ENCODE data around the gene LEUTX.
"Not testable (repeated sequence)": the region's sequence is repeated elsewhere in the genome, so short reads cannot be mapped to it uniquely, and the experiment has no call there.

Gene LEUTX

GRCh38 chr19:39797083-39797482, 18.4 kb downstream of the LEUTX start:
- TF ChIP-seq CTCF (IDR thresholded peaks at IDR 0.05; ENCODE audit: control insufficient read depth, extremely low read depth, insufficient read depth): no peak
- H3K4me3 ChIP-seq (ENCODE audit: low read depth, low read length): no peak overlapping the region
- no peak for DNase-seq (ENCODE audit: low read depth)

- DNase-seq (ENCODE audit: low read depth): no peak
- no peak overlapping the region for H3K4me3 ChIP-seq (ENCODE audit: low read depth, low read length)
- TF ChIP-seq CTCF (IDR thresholded peaks at IDR 0.05; ENCODE audit: control insufficient read depth, extremely low read depth, insufficient read depth): no peak
Measured at GRCh38 chr19:39802958-39803357, 24.3 kb downstream of the LEUTX start.

DNA sequence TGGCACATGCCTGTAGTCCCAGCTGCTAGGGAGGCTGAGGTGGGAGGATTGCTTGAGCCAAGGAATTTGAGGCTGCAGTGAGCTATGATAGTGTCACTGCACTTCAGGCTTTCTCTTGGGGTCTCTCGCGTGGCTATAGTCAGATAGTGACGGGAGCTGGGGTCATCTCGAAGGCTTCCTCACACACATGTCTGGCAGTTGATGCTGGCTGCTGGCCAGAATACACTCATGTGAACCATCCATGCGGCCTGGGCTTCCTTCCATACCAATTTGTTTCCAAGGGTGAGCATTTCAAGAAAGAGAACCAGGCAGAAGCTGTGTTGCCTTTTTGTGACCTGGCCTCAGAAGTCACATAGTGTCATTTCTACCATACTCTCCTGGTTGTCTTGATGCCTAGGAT, 26.4 kb downstream of the LEUTX start:
- H3K4me3 ChIP-seq (ENCODE audit: low read depth, low read length): no peak overlapping the region
- no peak for DNase-seq (ENCODE audit: low read depth)
- TF ChIP-seq CTCF (IDR thresholded peaks at IDR 0.05; ENCODE audit: control insufficient read depth, extremely low read depth, insufficient read depth): no peak

DNA sequence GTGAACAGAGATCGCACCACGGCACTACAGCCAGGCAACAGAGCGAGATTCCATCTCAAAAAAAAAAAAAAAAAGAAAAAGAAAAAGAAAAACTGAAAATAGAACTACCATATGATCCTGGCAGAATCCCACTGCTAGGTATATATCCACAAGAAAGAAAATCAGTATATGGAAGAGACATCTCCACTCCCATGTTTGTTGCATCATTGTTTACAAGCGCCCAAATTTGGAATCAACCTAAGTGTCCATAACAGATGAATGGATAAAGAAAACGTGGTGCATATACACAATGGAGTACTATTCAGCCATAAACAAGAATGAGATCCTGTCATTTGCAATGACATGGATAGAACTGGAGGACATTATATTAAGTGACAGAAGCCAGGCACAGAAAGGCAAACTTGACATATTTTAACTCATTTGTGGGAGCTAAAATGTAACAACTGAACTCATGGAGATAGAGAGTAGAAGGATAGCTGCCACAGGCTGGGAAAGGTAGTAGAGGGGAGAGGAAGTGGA, 29.3 kb downstream of the LEUTX start:
- no peak overlapping the region for H3K4me3 ChIP-seq (ENCODE audit: low read depth, low read length)
- no peak for DNase-seq (ENCODE audit: low read depth)
- no peak for TF ChIP-seq CTCF (IDR thresholded peaks at IDR 0.05; ENCODE audit: control insufficient read depth, extremely low read depth, insufficient read depth)

DNA sequence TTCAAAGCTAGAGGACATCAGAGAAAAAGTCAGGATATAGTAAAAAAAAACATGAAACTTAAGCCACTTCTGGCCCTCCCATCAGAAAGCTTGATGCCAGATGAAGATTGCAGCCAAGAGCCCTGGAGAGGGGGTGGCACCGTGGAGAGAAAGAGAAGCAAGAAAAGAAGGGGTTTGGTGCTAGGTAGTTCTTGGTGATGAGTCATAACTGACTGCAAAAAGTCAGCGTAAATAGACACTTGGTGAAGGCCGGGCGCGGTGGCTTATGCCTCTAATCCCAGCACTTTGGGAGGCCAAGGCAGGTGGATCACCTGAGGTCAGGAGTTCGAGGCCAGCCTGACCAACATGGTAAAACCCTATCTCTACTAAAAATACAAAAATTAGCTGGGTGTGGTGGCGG, 30.0 kb downstream of the LEUTX start:
- DNase-seq (ENCODE audit: low read depth): not testable (repeated sequence)

DNA sequence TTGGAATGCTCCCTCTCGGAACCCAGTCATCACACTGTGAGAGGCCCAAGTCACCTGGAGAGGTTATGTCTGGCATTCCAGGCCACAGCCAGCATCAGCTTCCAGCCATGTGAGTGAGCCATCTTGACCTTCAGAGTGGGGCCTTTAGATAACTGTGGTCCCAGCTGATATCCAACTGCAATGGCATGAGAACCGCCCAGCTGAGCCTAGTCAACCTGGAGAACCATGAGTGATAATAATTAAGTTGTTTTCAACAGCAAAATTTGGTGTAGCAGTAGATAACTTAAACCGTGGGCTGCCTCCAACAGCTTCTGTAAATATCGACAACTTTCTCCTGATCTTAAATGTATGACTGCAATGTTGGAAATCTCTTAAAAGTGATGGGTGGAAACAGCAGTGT, 30.7 kb downstream of the LEUTX start:
- DNase-seq (ENCODE audit: low read depth): no peak
- H3K4me3 ChIP-seq (ENCODE audit: low read depth, low read length): no peak overlapping the region
- TF ChIP-seq CTCF (IDR thresholded peaks at IDR 0.05; ENCODE audit: control insufficient read depth, extremely low read depth, insufficient read depth): no peak

More for the DNA sequence above, 30.0 kb downstream of the LEUTX start:
- not testable (repeated sequence) for H3K4me3 ChIP-seq (ENCODE audit: low read depth, low read length)

DNA sequence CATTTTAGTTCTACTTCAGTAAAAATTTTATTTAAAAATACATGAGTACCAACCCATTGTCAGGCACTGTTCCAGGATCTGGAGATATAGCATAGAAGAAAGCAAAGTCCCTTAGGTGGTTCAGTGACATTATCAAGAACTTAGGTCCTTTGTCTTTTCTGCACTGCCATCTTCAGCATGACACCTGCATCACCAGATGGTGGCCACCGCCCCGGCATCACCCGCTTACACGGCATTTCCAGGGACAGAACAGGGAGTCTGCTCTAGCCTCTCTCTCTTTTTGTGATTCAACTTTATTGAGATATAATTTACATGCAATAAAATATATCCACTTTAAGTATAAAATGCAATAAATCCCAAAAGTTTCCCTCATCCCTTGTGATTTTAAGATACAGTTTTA, 31.8 kb downstream of the LEUTX start:
- DNase-seq (ENCODE audit: low read depth): no peak
- no peak for TF ChIP-seq CTCF (IDR thresholded peaks at IDR 0.05; ENCODE audit: control insufficient read depth, extremely low read depth, insufficient read depth)
- H3K4me3 ChIP-seq (ENCODE audit: low read depth, low read length): no peak overlapping the region

All from LNCaP clone FGC (cell line).